MCF 10A (cell line): ENCODE results near the gene DPYD. TPM values are rescaled to one million over a fixed set of nuclear protein-coding genes. Genes with fewer than 3 reads are reported as not detected.
A peak's percentile ranks its signal among the peaks of the same experiment; 100 is the strongest.

Experiments
- BruUV-seq: library from RNA; stranded (reverse); fragments of 400-500 nt; replicated peaks from 2 replicates; lab custom pipeline; 2021; lab: Mats Ljungman, UMichigan
- CTCF ChIA-PET: fragments of 300-600 bp; sonication (Branson Sonifier 250); formaldehyde crosslinking; extraction: SDS; loops from one replicate; lab custom pipeline; 2021; ENCODE audit warnings: antibody characterized with exemption, inconsistent platforms; lab: Yijun Ruan, JAX
- POLR2A ChIA-PET: fragments of 300-600, 350-650 bp; sonication (Branson Sonifier 250); formaldehyde crosslinking; extraction: SDS; loops from one replicate; lab custom pipeline; 2020; ENCODE audit warnings: antibody characterized with exemption, inconsistent platforms; lab: Yijun Ruan, JAX
- DNase-seq: peaks from one replicate; pipeline ENCODE4 v3.0.0-alpha.2; 2018; ENCODE audit not compliant: unreplicated experiment
- H3K27ac Mint-ChIP-seq: one replicate; pipeline ENCODE4 v1.8.0; 2022; ENCODE audit warnings: mild to moderate bottlenecking, low read depth, mixed read lengths; ENCODE audit not compliant: unreplicated experiment
- H3K27me3 Mint-ChIP-seq: one replicate; pipeline ENCODE4 v1.8.0; 2022; ENCODE audit warnings: mixed read lengths; ENCODE audit not compliant: insufficient read depth, unreplicated experiment
- H3K36me3 Mint-ChIP-seq: one replicate; pipeline ENCODE4 v1.8.0; 2022; ENCODE audit warnings: mild to moderate bottlenecking, moderate library complexity, mixed read lengths; ENCODE audit not compliant: insufficient read depth, unreplicated experiment
- H3K4me1 Mint-ChIP-seq: one replicate; pipeline ENCODE4 v1.8.0; 2022; ENCODE audit warnings: mixed read lengths; ENCODE audit not compliant: insufficient read depth, unreplicated experiment
- H3K4me3 Mint-ChIP-seq: one replicate; pipeline ENCODE4 v1.8.0; 2022; ENCODE audit warnings: mild to moderate bottlenecking, moderate library complexity, mixed read lengths; ENCODE audit not compliant: unreplicated experiment
- H3K9me3 Mint-ChIP-seq: one replicate; pipeline ENCODE4 v1.8.0; 2022; ENCODE audit warnings: mixed read lengths; ENCODE audit not compliant: unreplicated experiment
- CTCF ChIP-seq: fragments of 200-600 bp; IDR thresholded peaks from one replicate; pipeline ENCODE4 v1.8.0; 2022; ENCODE audit warnings: antibody characterized with exemption, mild to moderate bottlenecking; ENCODE audit not compliant: unreplicated experiment
- intact Hi-C: fragments of 100-400 bp; cut with micrococcal nuclease; formaldehyde crosslinking; loops from 2 replicates; pipeline ENCODE4 v1.14.1; 2022
- total RNA-seq: library from RNA; stranded (reverse); gene quantifications from 2 replicates; pipeline ENCODE4 v1.2.3, GENCODE V29; 2022

DPYD gene
- total RNA-seq, 1 experiment from 2014 or later, result 48.2 TPM

GRCh38 chr1:97827887-97828286 is 92.9 kb downstream of the DPYD start:
- Mint-ChIP-seq H3K4me3 (no peak overlapping the region), H3K4me1 (no peaks in the 10 kb centered on the region), H3K27ac (no peak overlapping the region), H3K36me3 (peaks cover 17% of the 10 kb centered on the region), H3K27me3 (no peaks in the 10 kb centered on the region), H3K9me3 (no peaks in the 10 kb centered on the region)
- BruUV-seq, result no TSS peak
- ChIA-PET POLR2A (interaction anchor here (0.7 to 1.4 kb wide), 3 partner anchors 51 to 386 kb away, joined by 3 to 5 read pairs (median 4); no protein-coding TSS in a partner anchor), CTCF (interaction anchor here (1.2 kb wide), 1 partner anchor 216 kb away, joined by 3 read pairs; no protein-coding TSS in a partner anchor)
- no peak for TF ChIP-seq CTCF
- no peak for DNase-seq
- intact Hi-C loops, result no loop called here

GRCh38 chr1:97826820-97827219 is 94.0 kb downstream of the DPYD start:
- intact Hi-C loops, result no loop called here

GRCh38 chr1:97824624-97825023 is 96.2 kb downstream of the DPYD start:
- intact Hi-C loops, result loop anchor here (5.0 kb wide), 2 partner anchors 223 to 643 kb away; no protein-coding TSS in a partner anchor
- BruUV-seq, result no TSS peak
- Mint-ChIP-seq H3K4me3 (no peak overlapping the region), H3K9me3 (no peaks in the 10 kb centered on the region), H3K27me3 (no peaks in the 10 kb centered on the region), H3K27ac (no peak overlapping the region), H3K4me1 (no peaks in the 10 kb centered on the region), H3K36me3 (peaks cover 17% of the 10 kb centered on the region)
- CTCF ChIA-PET, result no interaction called here
- DNase-seq, result no peak
- TF ChIP-seq CTCF, result no peak
- POLR2A ChIA-PET, result no interaction called here

More at GRCh38 chr1:97826820-97827219, 94.0 kb downstream of the DPYD start:
- no peaks in the 10 kb centered on the region for H3K27me3 Mint-ChIP-seq
- H3K4me1 Mint-ChIP-seq, result no peaks in the 10 kb centered on the region
- BruUV-seq, result TSS peak; percentile 30
- H3K4me3 Mint-ChIP-seq, result no peak overlapping the region
- no peak for TF ChIP-seq CTCF
- H3K27ac Mint-ChIP-seq, result no peak overlapping the region
- no peak for DNase-seq
- CTCF ChIA-PET, result interaction anchor here (0.6 to 0.9 kb wide), 2 partner anchors 31 to 222 kb away, joined by 3 read pairs; no protein-coding TSS in a partner anchor
- no peaks in the 10 kb centered on the region for H3K9me3 Mint-ChIP-seq
- peaks cover 17% of the 10 kb centered on the region for H3K36me3 Mint-ChIP-seq
- POLR2A ChIA-PET, result interaction anchor here (1.4 kb wide), 1 partner anchor 92 kb away, joined by 4 read pairs; no protein-coding TSS in a partner anchor

GRCh38 chr1:97824200-97824599 is 96.6 kb downstream of the DPYD start:
- no peak for TF ChIP-seq CTCF

More at GRCh38 chr1:97824200-97824599, 96.6 kb downstream of the DPYD start:
- no peak for DNase-seq
- POLR2A ChIA-PET, result no interaction called here
- BruUV-seq, result no TSS peak
- Mint-ChIP-seq H3K36me3 (peaks cover 17% of the 10 kb centered on the region), H3K9me3 (no peaks in the 10 kb centered on the region), H3K4me1 (no peaks in the 10 kb centered on the region), H3K27ac (no peak overlapping the region), H3K4me3 (no peak overlapping the region), H3K27me3 (no peaks in the 10 kb centered on the region)
- intact Hi-C loops, result loop anchor here (5.0 kb wide), 2 partner anchors 223 to 643 kb away; no protein-coding TSS in a partner anchor
- CTCF ChIA-PET, result no interaction called here
